Activated T-cell treated with anti-CD3 and anti-CD28 coated beads, Interleukin-2, amount 50 U/mL, for 1 hour (primary cell): ENCODE data around the gene KLHDC7B.
"Not testable (repeated sequence)": the region's sequence is repeated elsewhere in the genome, so short reads cannot be mapped to it uniquely, and the experiment has no call there.

ENCODE experiments used
- DNase-seq: peaks from one replicate; pipeline ENCODE4 v3.0.0-alpha.2; 2020

The KLHDC7B gene

GRCh38 chr22:50518606-50519005, 27.1 kb upstream of the KLHDC7B start:
- no peak for DNase-seq

GRCh38 chr22:50519151-50519550, 26.5 kb upstream of the KLHDC7B start:
- no peak for DNase-seq

GRCh38 chr22:50520184-50520583, 25.5 kb upstream of the KLHDC7B start:
- not testable (repeated sequence) for DNase-seq

GRCh38 chr22:50520826-50521453, 24.8 kb upstream of the KLHDC7B start:
- no peak for DNase-seq

GRCh38 chr22:50521710-50522109, 24.0 kb upstream of the KLHDC7B start:
- no peak for DNase-seq

- DNase-seq, result no peak
These were observed 23.4 kb upstream of the KLHDC7B start for GRCh38 chr22:50522208-50522805.

GRCh38 chr22:50522806-50523438, 22.8 kb upstream of the KLHDC7B start:
- DNase-seq, result no peak

GRCh38 chr22:50523458-50523805, 22.3 kb upstream of the KLHDC7B start:
- no peak for DNase-seq

GRCh38 chr22:50523806-50524675, 21.7 kb upstream of the KLHDC7B start:
- DNase-seq, result no peak

GRCh38 chr22:50524676-50525103, 21.0 kb upstream of the KLHDC7B start:
- no peak for DNase-seq

GRCh38 chr22:50525104-50525857, 20.4 kb upstream of the KLHDC7B start, which contains the start of gene SCO2:
Gene SCO2, minus strand, starts transcription at chr22:50525598. Its CDS starts 1,187 bp downstream, at chr22:50524411.
- peak; percentile 98 for DNase-seq

- DNase-seq, result no peak
These were observed 19.9 kb upstream of the KLHDC7B start for GRCh38 chr22:50525858-50526107.

GRCh38 chr22:50526108-50526833, 19.4 kb upstream of the KLHDC7B start:
- DNase-seq, result peak; percentile 85

- peak; percentile 33 for DNase-seq
These were observed 18.6 kb upstream of the KLHDC7B start for GRCh38 chr22:50526834-50527801.

- no peak for DNase-seq
These were observed 17.6 kb upstream of the KLHDC7B start for GRCh38 chr22:50527921-50528681.

- no peak for DNase-seq
These were observed 16.9 kb upstream of the KLHDC7B start for GRCh38 chr22:50528682-50529415.

- DNase-seq, result no peak
These were observed 16.2 kb upstream of the KLHDC7B start for GRCh38 chr22:50529416-50529896.

GRCh38 chr22:50529897-50530579, 15.7 kb upstream of the KLHDC7B start, which contains the start of gene TYMP:
Gene TYMP, minus strand, starts transcription at chr22:50530012. Its CDS starts 303 bp downstream, at chr22:50529709.
- DNase-seq, result peak; percentile 71

GRCh38 chr22:50530580-50530876, 15.2 kb upstream of the KLHDC7B start:
- no peak for DNase-seq
